Measurements from ENCODE around the gene CIROP.

- TF ChIP-seq FOXA1 (IDR thresholded peaks at IDR 0.05; ENCODE audit: borderline replicate concordance) (no peak), CHAMP1 (IDR thresholded peaks at IDR 0.05) (no peak), CREB1 (IDR thresholded peaks at IDR 0.05) (no peak), CREB1 (CRISPR knock-in tag; IDR thresholded peaks at IDR 0.05) (no peak), ZNF644 (tag; IDR thresholded peaks at IDR 0.05; ENCODE audit: low read depth) (no peak), CTCF (IDR thresholded peaks at IDR 0.05 in 2 of 3, conservative IDR thresholded peaks at IDR 0.05 in 1 of 3; ENCODE audit: insufficient read depth in 2 of 3, low read depth in 1 of 3, low read length in 3 of 3) (no peak), SMC3 (conservative IDR thresholded peaks at IDR 0.05; ENCODE audit: insufficient read depth, low read depth, low read length) (no peak), ZNF121 (CRISPR knock-in tag; conservative IDR thresholded peaks at IDR 0.05) (no peak), STAT5A (IDR thresholded peaks at IDR 0.05; ENCODE audit: borderline replicate concordance, low read length) (no peak), ZBTB26 (CRISPR knock-in tag; IDR thresholded peaks at IDR 0.05) (no peak)
Observed at GRCh38 chr14:23062002-23062401, 42.8 kb downstream of the CIROP start.

Measured in K562 (cell line).